Endothelial cell of umbilical vein (primary cell): ENCODE results near the gene PURB. TPM values are rescaled to one million over a fixed set of nuclear protein-coding genes. Genes with fewer than 3 reads are reported as not detected.

Experiments used
- BruUV-seq: library from RNA; stranded (reverse); fragments of 400-500 nt; replicated peaks from 2 replicates; lab custom pipeline; 2021; lab: Mats Ljungman, UMichigan
- CTCF ChIA-PET: fragments of 300-600, 350-600 bp; sonication (Branson Sonifier 250); formaldehyde crosslinking; loops from one replicate; lab custom pipeline; 2021; ENCODE audit warnings: antibody characterized with exemption, inconsistent platforms; lab: Charles Lee
- POLR2A ChIA-PET: fragments of 300-600, 350-600 bp; sonication (Branson Sonifier 250); formaldehyde crosslinking; loops from one replicate; lab custom pipeline; 2021; ENCODE audit warnings: antibody characterized with exemption, inconsistent platforms; lab: Charles Lee
- DNase-seq: peaks from one replicate; pipeline ENCODE4 v3.0.0-alpha.2; 2011; ENCODE audit warnings: low read depth, low spot score
- FAIRE-seq: peaks from 2 replicates; lab custom pipeline; 2011; peaks lifted over from hg19 to GRCh38; lab: Jason Lieb, UNC
- H2AFZ ChIP-seq: 2 replicates; pipeline ENCODE4 v1.6.0; 2012; ENCODE audit warnings: low read depth, low read length, control low read depth, inconsistent platforms
- H3K27ac ChIP-seq: 2 replicates; pipeline ENCODE4 v1.5.1; 2011; ENCODE audit warnings: low read depth, mild to moderate bottlenecking, control low read depth, low read length, moderate library complexity; ENCODE audit not compliant: insufficient read depth
- H3K27me3 ChIP-seq, 2 experiments: 2 replicates each; pipeline versions ENCODE4 v1.6.0 to v1.6.1; 2011; ENCODE audit warnings: low read length in 2 of 2, mixed read lengths in 1 of 2; ENCODE audit not compliant: control insufficient read depth in 2 of 2, insufficient read depth in 2 of 2
- H3K36me3 ChIP-seq, 2 experiments: 2 replicates in 1 of 2; 3 replicates in 1 of 2; pipeline ENCODE4 v1.5.1; 2011; ENCODE audit warnings: low read length in 2 of 2, mild to moderate bottlenecking in 1 of 2, moderate library complexity in 1 of 2; ENCODE audit not compliant: control insufficient read depth in 2 of 2, insufficient read depth in 2 of 2; ENCODE audit errors: extremely low read depth in 1 of 2
- H3K4me1 ChIP-seq: 3 replicates; pipeline ENCODE4 v1.5.1; 2011; ENCODE audit warnings: mild to moderate bottlenecking, low read length; ENCODE audit not compliant: control insufficient read depth, insufficient read depth; ENCODE audit errors: extremely low read depth
- H3K4me2 ChIP-seq: 2 replicates; pipeline ENCODE4 v1.6.1; 2011; ENCODE audit warnings: low read length, control low read depth, mixed read lengths; ENCODE audit not compliant: insufficient read depth
- H3K4me3 ChIP-seq, 3 experiments: fragments of 200-600 bp in 1 of 3; sonication (generic), shearing (Covaris generic) in 1 of 3; replicated peaks in 1 of 3; 2 replicates each; pipeline ENCODE4 v1.5.1; 2011 to 2016; ENCODE audit warnings: control low read depth in 3 of 3, low read length in 3 of 3, mild to moderate bottlenecking in 2 of 3, inconsistent platforms in 1 of 3, low read depth in 1 of 3, moderate library complexity in 1 of 3; ENCODE audit not compliant: insufficient read depth in 1 of 3
- H3K79me2 ChIP-seq: 2 replicates; pipeline ENCODE4 v1.6.0; 2012; ENCODE audit warnings: low read length, inconsistent platforms; ENCODE audit not compliant: control insufficient read depth, insufficient read depth
- H3K9ac ChIP-seq: replicated peaks from 2 replicates; pipeline ENCODE3; 2011; ENCODE audit warnings: low read length, control low read depth; ENCODE audit not compliant: insufficient read depth; ENCODE audit errors: extremely low read depth
- H3K9me1 ChIP-seq: replicated peaks from 3 replicates; pipeline ENCODE4 v1.6.0; 2011; ENCODE audit warnings: mild to moderate bottlenecking, low read length; ENCODE audit not compliant: control insufficient read depth, insufficient read depth; ENCODE audit errors: extremely low read depth
- H3K9me3 ChIP-seq: replicated peaks from 2 replicates; pipeline ENCODE4 v1.5.1; 2012; ENCODE audit warnings: low read length, inconsistent platforms; ENCODE audit not compliant: control insufficient read depth, insufficient read depth
- H4K20me1 ChIP-seq: replicated peaks from 2 replicates; pipeline ENCODE3; 2011; ENCODE audit warnings: mild to moderate bottlenecking, low read length; ENCODE audit not compliant: control insufficient read depth, insufficient read depth; ENCODE audit errors: extremely low read depth
- CTCF ChIP-seq, 2 donors: IDR thresholded peaks; 1 replicate in 1 of 2; 2 replicates in 1 of 2; pipeline ENCODE4 v1.5.1; 2011; ENCODE audit warnings: low read length in 2 of 2, mild to moderate bottlenecking in 2 of 2, moderate library complexity in 2 of 2, control low read depth in 1 of 2, inconsistent platforms in 1 of 2, low read depth in 1 of 2; ENCODE audit not compliant: insufficient read depth in 1 of 2; ENCODE audit errors: extremely low read depth in 1 of 2
- EZH2 ChIP-seq: IDR thresholded peaks from 2 replicates; pipeline ENCODE4 v1.6.1; 2012; ENCODE audit warnings: borderline replicate concordance, low read depth, mild to moderate bottlenecking, moderate library complexity, low read length, inconsistent platforms; ENCODE audit not compliant: severe bottlenecking
- FOS ChIP-seq: IDR thresholded peaks from 2 replicates; pipeline ENCODE4 v1.6.1; 2011; ENCODE audit warnings: mild to moderate bottlenecking, low read length, moderate library complexity, borderline replicate concordance; ENCODE audit not compliant: insufficient read depth
- MAX ChIP-seq: IDR thresholded peaks from 2 replicates; pipeline ENCODE4 v1.6.1; 2011; ENCODE audit not compliant: insufficient read depth, insufficient read length
- MYC ChIP-seq: IDR thresholded peaks from one replicate; pipeline ENCODE4 v1.6.1; 2011; ENCODE audit warnings: mild to moderate bottlenecking, low read depth, low read length
- POLR2A ChIP-seq: IDR thresholded peaks from 2 replicates; pipeline ENCODE4 v1.6.1; 2012; ENCODE audit warnings: low read depth, mild to moderate bottlenecking, control low read depth, low read length
- POLR2AphosphoS5 ChIP-seq: IDR thresholded peaks from 2 replicates; pipeline ENCODE4 v1.6.1; 2012; ENCODE audit warnings: low read depth, mild to moderate bottlenecking, control low read depth, low read length, moderate library complexity; ENCODE audit not compliant: insufficient read depth
- dilution Hi-C: fragments of 300-500 bp; cut with MboI; formaldehyde crosslinking; loops from one replicate; pipeline ENCODE4 v1.15.0; 2019; ENCODE audit warnings: low sequenced_read_pairs; ENCODE audit not compliant: extremely low pct_ligation_motif_present
- intact Hi-C: fragments of 100-400 bp; cut with micrococcal nuclease; formaldehyde crosslinking; loops from one replicate; pipeline ENCODE4 v1.10.0; 2022
- polyA plus RNA-seq, 4 experiments: library from polyadenylated mRNA; depleted of rRNA in 3 of 4; stranded (reverse) in 3 of 4; unstranded in 1 of 4; fragments of >200 nt; gene quantifications; 2 replicates each; pipeline versions ENCODE4 v1.2.1 to v1.2.3, GENCODE V29; 2011 to 2012; ENCODE audit warnings: missing spikeins in 1 of 4
- total RNA-seq: library from RNA; stranded (reverse); gene quantifications from 2 replicates; pipeline ENCODE4 v1.2.3, GENCODE V29; 2021

The PURB gene
- total and polyA plus RNA-seq, 2 donors (not counting 3 experiments of a cell fraction or from before 2014, with no cell fraction given), result 2.7 to 25.5 TPM

- no peak for FAIRE-seq
Measured at GRCh38 chr7:44906965-44907364, 21.6 kb upstream of the PURB start.

More at GRCh38 chr7:44906965-44907364, 21.6 kb upstream of the PURB start:
- no peak overlapping the region for H3K27ac ChIP-seq
- BruUV-seq, result no TSS peak
- dilution Hi-C loops, result no loop called here
- TF ChIP-seq FOS (no peak), EZH2 (no peak), MAX (no peak), CTCF (IDR thresholded peaks at IDR 0.05; ENCODE audit: extremely low read depth in 1 of 2, insufficient read depth in 1 of 2, low read depth in 1 of 2, low read length in 2 of 2) (no peak), MYC (no peak), POLR2A (no peak), POLR2AphosphoS5 (no peak)
- POLR2A ChIA-PET, result no interaction called here
- no peak overlapping the region for H3K4me3 ChIP-seq
- no peak for DNase-seq
- H3K27me3 ChIP-seq, result no peaks in the 10 kb centered on the region
- H3K4me1 ChIP-seq, result no peaks in the 10 kb centered on the region
- intact Hi-C loops, result no loop called here
- H3K79me2 ChIP-seq, result no peaks in the 10 kb centered on the region
- H3K9me3 ChIP-seq, result no peaks in the 10 kb centered on the region
- H3K9me1 ChIP-seq, result no peaks in the 10 kb centered on the region
- no peaks in the 10 kb centered on the region for H3K36me3 ChIP-seq
- H2AFZ ChIP-seq, result no peak overlapping the region
- no peak overlapping the region for H3K9ac ChIP-seq
- H3K4me2 ChIP-seq, result no peak overlapping the region
- CTCF ChIA-PET, result interaction anchor here (1.9 kb wide), 1 partner anchor 49 kb away, joined by 4 read pairs; no protein-coding TSS in a partner anchor
- H4K20me1 ChIP-seq, result no peaks in the 10 kb centered on the region
